Measurements from ENCODE around the gene C4orf50. TPM values are rescaled to one million over a fixed set of nuclear protein-coding genes. Genes with fewer than 3 reads are reported as not detected.

Gene C4orf50
- total RNA-seq, 1 donor from 2014 or later = 0.16 TPM

DNA sequence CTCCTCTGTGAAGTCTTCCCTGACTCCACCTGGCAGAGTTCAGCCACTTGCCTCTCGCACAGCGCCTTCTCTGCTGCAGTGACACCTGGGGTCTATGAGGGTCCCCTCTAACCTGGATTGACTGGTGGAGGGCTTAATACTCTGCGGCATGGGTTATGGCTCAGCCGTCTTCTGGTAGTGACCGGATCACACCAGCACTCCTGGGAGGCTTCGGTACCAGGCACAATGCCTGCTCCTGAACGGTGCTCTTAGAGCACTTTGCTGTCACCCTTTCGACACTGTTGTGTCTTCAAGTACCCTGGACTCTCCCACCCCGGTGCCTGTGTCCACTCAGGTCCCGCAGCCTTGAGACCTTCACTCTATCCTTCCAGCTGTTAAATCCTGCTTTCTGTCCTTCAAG, 50.0 kb downstream of the C4orf50 start:
- Histone ChIP-seq H3K4me2 (ENCODE audit: low read length) (no peak overlapping the region), H3K79me2 (ENCODE audit: insufficient read depth, low read length) (no peaks in the 10 kb centered on the region), H2AFZ (ENCODE audit: low read depth, low read length) (no peak overlapping the region), H3K9me3 (ENCODE audit: insufficient read depth, low read depth, low read length) (no peaks in the 10 kb centered on the region), H4K20me1 (ENCODE audit: insufficient read depth, low read length) (no peaks in the 10 kb centered on the region), H3K4me1 (ENCODE audit: insufficient read depth, low read length) (no peaks in the 10 kb centered on the region), H3K4me3 (ENCODE audit: insufficient read depth, low read depth, low read length) (no peak overlapping the region), H3K27ac (ENCODE audit: low read depth, low read length) (no peak overlapping the region), H3K27me3 (ENCODE audit: insufficient read depth, low read length) (peaks cover 4% of the 10 kb centered on the region), H3K9ac (ENCODE audit: low read length) (no peak overlapping the region), H3K36me3 (ENCODE audit: insufficient read depth, low read length) (no peaks in the 10 kb centered on the region)
- TF ChIP-seq EZH2 (IDR thresholded peaks at IDR 0.05; ENCODE audit: insufficient read depth, low read length) = no peak
- TF ChIP-seq, protein P1, sequence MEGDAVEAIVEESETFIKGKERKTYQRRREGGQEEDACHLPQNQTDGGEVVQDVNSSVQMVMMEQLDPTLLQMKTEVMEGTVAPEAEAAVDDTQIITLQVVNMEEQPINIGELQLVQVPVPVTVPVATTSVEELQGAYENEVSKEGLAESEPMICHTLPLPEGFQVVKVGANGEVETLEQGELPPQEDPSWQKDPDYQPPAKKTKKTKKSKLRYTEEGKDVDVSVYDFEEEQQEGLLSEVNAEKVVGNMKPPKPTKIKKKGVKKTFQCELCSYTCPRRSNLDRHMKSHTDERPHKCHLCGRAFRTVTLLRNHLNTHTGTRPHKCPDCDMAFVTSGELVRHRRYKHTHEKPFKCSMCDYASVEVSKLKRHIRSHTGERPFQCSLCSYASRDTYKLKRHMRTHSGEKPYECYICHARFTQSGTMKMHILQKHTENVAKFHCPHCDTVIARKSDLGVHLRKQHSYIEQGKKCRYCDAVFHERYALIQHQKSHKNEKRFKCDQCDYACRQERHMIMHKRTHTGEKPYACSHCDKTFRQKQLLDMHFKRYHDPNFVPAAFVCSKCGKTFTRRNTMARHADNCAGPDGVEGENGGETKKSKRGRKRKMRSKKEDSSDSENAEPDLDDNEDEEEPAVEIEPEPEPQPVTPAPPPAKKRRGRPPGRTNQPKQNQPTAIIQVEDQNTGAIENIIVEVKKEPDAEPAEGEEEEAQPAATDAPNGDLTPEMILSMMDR (IDR thresholded peaks at IDR 0.05; ENCODE audit: insufficient read depth, low read depth, low read length) = no peak
- H3K4me3 Mint-ChIP-seq (ENCODE audit: unreplicated experiment) = no peak overlapping the region
- H3K27me3 Mint-ChIP-seq (ENCODE audit: low read depth, unreplicated experiment) = peaks cover 66% of the 10 kb centered on the region
- DNase-seq (ENCODE audit: low read depth) (no peak), FAIRE-seq (no peak)
- no peak overlapping the region for H3K27ac Mint-ChIP-seq (ENCODE audit: unreplicated experiment)
- no peaks in the 10 kb centered on the region for H3K4me1 Mint-ChIP-seq (ENCODE audit: low read depth, unreplicated experiment)
- peaks cover 3% of the 10 kb centered on the region for H3K9me3 Mint-ChIP-seq (ENCODE audit: unreplicated experiment)
- H3K36me3 Mint-ChIP-seq (ENCODE audit: low read depth, unreplicated experiment) = no peaks in the 10 kb centered on the region

GRCh38 chr4:5967783-5968182, 50.4 kb downstream of the C4orf50 start:
- no peak for FAIRE-seq
- H3K4me3 Mint-ChIP-seq (ENCODE audit: unreplicated experiment) = no peak overlapping the region
- H3K27me3 Mint-ChIP-seq (ENCODE audit: low read depth, unreplicated experiment) = peaks cover 64% of the 10 kb centered on the region
- Histone ChIP-seq H4K20me1 (ENCODE audit: insufficient read depth, low read length) (no peaks in the 10 kb centered on the region), H3K4me1 (ENCODE audit: insufficient read depth, low read length) (no peaks in the 10 kb centered on the region), H3K36me3 (ENCODE audit: insufficient read depth, low read length) (no peaks in the 10 kb centered on the region), H3K9me3 (ENCODE audit: insufficient read depth, low read depth, low read length) (no peaks in the 10 kb centered on the region), H3K4me2 (ENCODE audit: low read length) (no peak overlapping the region), H3K27me3 (ENCODE audit: insufficient read depth, low read length) (peaks cover 4% of the 10 kb centered on the region), H3K9ac (ENCODE audit: low read length) (no peak overlapping the region), H3K27ac (ENCODE audit: low read depth, low read length) (no peak overlapping the region), H3K4me3 (ENCODE audit: insufficient read depth, low read depth, low read length) (no peak overlapping the region), H3K79me2 (ENCODE audit: insufficient read depth, low read length) (no peaks in the 10 kb centered on the region), H2AFZ (ENCODE audit: low read depth, low read length) (no peak overlapping the region)
- TF ChIP-seq, protein P1 (IDR thresholded peaks at IDR 0.05; ENCODE audit: insufficient read depth, low read depth, low read length) = no peak
- TF ChIP-seq EZH2 (IDR thresholded peaks at IDR 0.05; ENCODE audit: insufficient read depth, low read length) = no peak
- H3K36me3 Mint-ChIP-seq (ENCODE audit: low read depth, unreplicated experiment) = no peaks in the 10 kb centered on the region
- H3K4me1 Mint-ChIP-seq (ENCODE audit: low read depth, unreplicated experiment) = no peaks in the 10 kb centered on the region
- no peak for DNase-seq (ENCODE audit: low read depth)
- H3K27ac Mint-ChIP-seq (ENCODE audit: unreplicated experiment) = no peak overlapping the region
- H3K9me3 Mint-ChIP-seq (ENCODE audit: unreplicated experiment) = peaks cover 3% of the 10 kb centered on the region

- H3K27me3 Mint-ChIP-seq (ENCODE audit: low read depth, unreplicated experiment) = peaks cover 73% of the 10 kb centered on the region
- H3K4me1 Mint-ChIP-seq (ENCODE audit: low read depth, unreplicated experiment) = no peaks in the 10 kb centered on the region
- peaks cover 3% of the 10 kb centered on the region for H3K9me3 Mint-ChIP-seq (ENCODE audit: unreplicated experiment)
- no peak overlapping the region for H3K27ac ChIP-seq (ENCODE audit: low read depth, low read length)
- H3K4me3 ChIP-seq (ENCODE audit: insufficient read depth, low read depth, low read length) = no peak overlapping the region
- no peaks in the 10 kb centered on the region for H3K36me3 ChIP-seq (ENCODE audit: insufficient read depth, low read length)
- no peak overlapping the region for H2AFZ ChIP-seq (ENCODE audit: low read depth, low read length)
- no peak for DNase-seq (ENCODE audit: low read depth)
- no peaks in the 10 kb centered on the region for H4K20me1 ChIP-seq (ENCODE audit: insufficient read depth, low read length)
- H3K4me2 ChIP-seq (ENCODE audit: low read length) = no peak overlapping the region
- FAIRE-seq = no peak
- no peaks in the 10 kb centered on the region for H3K36me3 Mint-ChIP-seq (ENCODE audit: low read depth, unreplicated experiment)
- no peak overlapping the region for H3K27ac Mint-ChIP-seq (ENCODE audit: unreplicated experiment)
- TF ChIP-seq, protein P1 (IDR thresholded peaks at IDR 0.05; ENCODE audit: insufficient read depth, low read depth, low read length) = no peak
- no peak for TF ChIP-seq EZH2 (IDR thresholded peaks at IDR 0.05; ENCODE audit: insufficient read depth, low read length)
- H3K9me3 ChIP-seq (ENCODE audit: insufficient read depth, low read depth, low read length) = no peaks in the 10 kb centered on the region
- peaks cover 4% of the 10 kb centered on the region for H3K27me3 ChIP-seq (ENCODE audit: insufficient read depth, low read length)
- no peaks in the 10 kb centered on the region for H3K79me2 ChIP-seq (ENCODE audit: insufficient read depth, low read length)
- H3K4me1 ChIP-seq (ENCODE audit: insufficient read depth, low read length) = no peaks in the 10 kb centered on the region
- H3K9ac ChIP-seq (ENCODE audit: low read length) = no peak overlapping the region
- no peak overlapping the region for H3K4me3 Mint-ChIP-seq (ENCODE audit: unreplicated experiment)
These were observed 53.0 kb downstream of the C4orf50 start for GRCh38 chr4:5965225-5965624.

All from astrocyte (in vitro differentiated cells and primary cell).